Uterus (tissue), 4 donors: ENCODE data around the gene ASIC1. TPM values are rescaled to one million over a fixed set of nuclear protein-coding genes. Genes with fewer than 3 reads are reported as not detected.

ENCODE experiments used
- DNase-seq, 2 donors: peaks; one replicate each; pipeline ENCODE4 v3.0.0-alpha.2; 2019 to 2020
- H3K27ac ChIP-seq, 2 donors: fragments of 200-600 bp; sonication (generic); 1 replicate in 1 of 2; 2 replicates in 1 of 2; pipeline ENCODE4 v1.5.1; 2016 to 2018
- H3K27me3 ChIP-seq, 2 donors: fragments of 200-600 bp; sonication (generic); one replicate each; pipeline ENCODE4 v1.5.1; 2018 to 2019; ENCODE audit warnings: control low read depth in 1 of 2
- H3K36me3 ChIP-seq, 2 donors: fragments of 200-600 bp; sonication (generic); one replicate each; pipeline ENCODE4 v1.5.1; 2019; ENCODE audit warnings: control low read depth in 1 of 2
- H3K4me1 ChIP-seq, 2 donors: fragments of 200-600 bp; sonication (generic); one replicate each; pipeline ENCODE4 v1.5.1; 2018 to 2019; ENCODE audit warnings: control low read depth in 1 of 2
- H3K4me3 ChIP-seq, 2 donors: fragments of 200-600 bp; sonication (generic); 1 replicate in 1 of 2; 2 replicates in 1 of 2; pipeline ENCODE4 v1.5.1; 2018 to 2019; ENCODE audit warnings: mild to moderate bottlenecking in 1 of 2
- H3K9me3 ChIP-seq, 2 donors: fragments of 200-600 bp; sonication (generic); one replicate each; pipeline ENCODE4 v1.5.1; 2019; ENCODE audit warnings: control low read depth in 1 of 2
- CTCF ChIP-seq, 4 experiments: fragments of 200-600 bp in 2 of 4; fragments of 450-650 bp in 2 of 4; sonication (generic) in 2 of 4; IDR thresholded peaks; one replicate each; pipeline ENCODE4 v1.5.1; 2016 to 2019; ENCODE audit warnings: antibody characterized with exemption in 4 of 4, mild to moderate bottlenecking in 2 of 4, moderate library complexity in 1 of 4
- POLR2A ChIP-seq, 2 donors: fragments of 450-650 bp; IDR thresholded peaks; one replicate each; pipeline ENCODE4 v1.6.1; 2016; ENCODE audit warnings: antibody characterized with exemption in 2 of 2, mild to moderate bottlenecking in 1 of 2, moderate library complexity in 1 of 2
- intact Hi-C: fragments of 100-400 bp; cut with DNase I; formaldehyde crosslinking; loops from one replicate; pipeline ENCODE4 v1.15.1; 2023; ENCODE audit warnings: low total_unique reads
- total RNA-seq, 4 donors: library from RNA; depleted of rRNA in 3 of 4; stranded (reverse); fragments of >200 nt in 3 of 4; gene quantifications; one replicate each; pipeline versions ENCODE4 v1.1.0 to v1.2.4, GENCODE V29; 2014 to 2023
- donor health status: DM: yes; HTN: yes; CAD: no.

ASIC1 gene
- total RNA-seq, 4 donors from 2014 or later = 3.5 to 5.6 TPM; not detected in 2

- no peak for TF ChIP-seq CTCF (IDR thresholded peaks at IDR 0.05)
- TF ChIP-seq POLR2A (IDR thresholded peaks at IDR 0.05) = no peak
- no peak for DNase-seq
- Histone ChIP-seq H3K9me3 (no peaks in the 10 kb centered on the region), H3K4me3 (no peak overlapping the region), H3K36me3 (no peaks in the 10 kb centered on the region), H3K27me3 (no peaks in the 10 kb centered on the region), H3K27ac (no peak overlapping the region), H3K4me1 (peaks cover 0 to 6% of the 10 kb centered on the region in 2 donors)
- intact Hi-C loops = loop anchor here (10.0 kb wide), 1 partner anchor 67 kb away; no protein-coding TSS in a partner anchor
These were observed 50.2 kb downstream of the ASIC1 start for GRCh38 chr12:50107416-50108268.

- no peaks in the 10 kb centered on the region for H3K36me3 ChIP-seq
- TF ChIP-seq CTCF (IDR thresholded peaks at IDR 0.05) (no peak), POLR2A (IDR thresholded peaks at IDR 0.05) (no peak)
- H3K9me3 ChIP-seq = no peaks in the 10 kb centered on the region
- peaks cover under 1 to 13% of the 10 kb centered on the region in 2 donors for H3K4me1 ChIP-seq
- no peaks in the 10 kb centered on the region for H3K27me3 ChIP-seq
- no peak overlapping the region for H3K4me3 ChIP-seq
- peak overlapping the region; percentile 70 to 92 for H3K27ac ChIP-seq
- DNase-seq = no peak
- intact Hi-C loops = loop anchor here (10.0 kb wide), 1 partner anchor 65 kb away; no protein-coding TSS in a partner anchor
These were observed 51.9 kb downstream of the ASIC1 start for GRCh38 chr12:50109319-50109718.

- intact Hi-C loops = no loop called here
- no peaks in the 10 kb centered on the region for H3K27me3 ChIP-seq
- H3K4me1 ChIP-seq = peaks cover 3 to 13% of the 10 kb centered on the region in 2 donors
- H3K27ac ChIP-seq = peak overlapping the region; percentile 70 to 92
- peak in 1 of 2 donors; percentile 37 for DNase-seq
- TF ChIP-seq POLR2A (IDR thresholded peaks at IDR 0.05) (no peak), CTCF (IDR thresholded peaks at IDR 0.05) (no peak)
- H3K4me3 ChIP-seq = no peak overlapping the region
- no peaks in the 10 kb centered on the region for H3K9me3 ChIP-seq
- H3K36me3 ChIP-seq = no peaks in the 10 kb centered on the region
These were observed 52.8 kb downstream of the ASIC1 start for GRCh38 chr12:50110127-50110761.

- intact Hi-C loops = no loop called here
- peak overlapping the region in 1 of 2 donors; percentile 22 for H3K4me3 ChIP-seq
- H3K27me3 ChIP-seq = no peaks in the 10 kb centered on the region
These were observed 53.5 kb downstream of the ASIC1 start for GRCh38 chr12:50110762-50111351.

More at GRCh38 chr12:50110762-50111351, 53.5 kb downstream of the ASIC1 start:
- Histone ChIP-seq H3K9me3 (no peaks in the 10 kb centered on the region), H3K4me1 (peaks cover 3 to 13% of the 10 kb centered on the region in 2 donors), H3K27ac (peak overlapping the region; percentile 70 to 92), H3K36me3 (no peaks in the 10 kb centered on the region)
- peak; percentile 39 to 40 for DNase-seq
- TF ChIP-seq CTCF (IDR thresholded peaks at IDR 0.05) (no peak), POLR2A (IDR thresholded peaks at IDR 0.05) (no peak)
